GM12878 (cell line): ENCODE data around the gene KCNQ1. TPM values are rescaled to one million over a fixed set of nuclear protein-coding genes. Genes with fewer than 3 reads are reported as not detected.

Source experiments
- ATAC-seq: fragments of 200-7000 bp; cut with Tn5 transposase; 3 replicates; pipeline ENCODE4 v1.9.1; 2020; ENCODE audit warnings: mild to moderate bottlenecking, moderate library complexity
- BruUV-seq: library from RNA; stranded (reverse); fragments of 400-500 nt; replicated peaks from 2 replicates; lab custom pipeline; 2021; lab: Mats Ljungman, UMichigan
- CTCF ChIA-PET: fragments of 300-600 bp; sonication (Branson Sonifier 250); formaldehyde crosslinking; extraction: SDS; loops from one replicate; lab custom pipeline; 2021; ENCODE audit warnings: inconsistent platforms; lab: Yijun Ruan, JAX
- POLR2A ChIA-PET: fragments of 350-600 bp; formaldehyde crosslinking; extraction: SDS; loops from one replicate; lab custom pipeline; 2021; ENCODE audit warnings: inconsistent platforms; lab: Charles Lee
- RAD21 ChIA-PET: fragments of 300-600 bp; sonication (Branson Sonifier 250); formaldehyde crosslinking; loops from one replicate; lab custom pipeline; 2023; ENCODE audit warnings: antibody characterized with exemption; ENCODE audit not compliant: unreplicated experiment; lab: Charles Lee
- SMC1A ChIA-PET: fragments of 300-600 bp; sonication (Branson Sonifier 250); formaldehyde crosslinking; loops from one replicate; lab custom pipeline; 2023; ENCODE audit not compliant: unreplicated experiment, uncharacterized antibody; lab: Charles Lee
- DNase-seq: peaks from one replicate; pipeline ENCODE4 v3.0.0-alpha.2; 2011; ENCODE audit warnings: low read depth, low spot score
- FAIRE-seq: peaks from 3 replicates; lab custom pipeline; 2011; peaks lifted over from hg19 to GRCh38; lab: Jason Lieb, UNC
- H2AFZ ChIP-seq: 2 replicates; pipeline ENCODE4 v1.6.0; 2011; ENCODE audit warnings: low read depth, low read length, control low read depth; ENCODE audit not compliant: control insufficient read depth
- H3K27ac ChIP-seq: 2 replicates; pipeline ENCODE4 v1.5.1; 2011; ENCODE audit warnings: control low read depth; ENCODE audit not compliant: control insufficient read depth, insufficient read depth
- H3K27me3 ChIP-seq, 2 experiments: replicated peaks in 1 of 2; 2 replicates each; pipeline versions ENCODE4 v1.6.0 to v1.6.1; 2011; ENCODE audit warnings: low read length in 1 of 2; ENCODE audit not compliant: control insufficient read depth in 2 of 2, insufficient read depth in 2 of 2
- H3K36me3 ChIP-seq, 2 experiments: 2 replicates each; pipeline ENCODE4 v1.5.1; 2011; ENCODE audit warnings: low read length in 1 of 2; ENCODE audit not compliant: control insufficient read depth in 2 of 2, insufficient read depth in 2 of 2
- H3K4me1 ChIP-seq: 2 replicates; pipeline ENCODE4 v1.6.1; 2011; ENCODE audit warnings: mild to moderate bottlenecking, low read length, moderate library complexity, mixed read lengths; ENCODE audit not compliant: control insufficient read depth, insufficient read depth
- H3K4me2 ChIP-seq: 2 replicates; pipeline ENCODE4 v1.6.0; 2011; ENCODE audit warnings: control low read depth; ENCODE audit not compliant: control insufficient read depth, insufficient read depth
- H3K4me3 ChIP-seq: fragments of 200-600 bp; sonication (generic); 2 replicates; pipeline ENCODE4 v1.5.1; 2016
- H3K79me2 ChIP-seq: 2 replicates; pipeline ENCODE4 v1.6.0; 2011; ENCODE audit warnings: low read length; ENCODE audit not compliant: control insufficient read depth, insufficient read depth
- H3K9ac ChIP-seq: 2 replicates; pipeline ENCODE4 v1.8.0; 2011; ENCODE audit warnings: low read length, control low read depth, mixed read lengths; ENCODE audit not compliant: control insufficient read depth, insufficient read depth
- H3K9me3 ChIP-seq: replicated peaks from 3 replicates; pipeline ENCODE4 v1.5.1; 2011; ENCODE audit warnings: mild to moderate bottlenecking, low read length; ENCODE audit not compliant: control insufficient read depth, insufficient read depth
- H4K20me1 ChIP-seq: 2 replicates; pipeline ENCODE4 v1.6.0; 2011; ENCODE audit not compliant: control insufficient read depth, insufficient read depth
- BRCA1 ChIP-seq: IDR thresholded peaks from 2 replicates; pipeline ENCODE4 v1.6.1; 2011; ENCODE audit warnings: low read depth, low read length, improper control_type of control experiment
- ETV6 ChIP-seq, 2 experiments: fragments of 450-650 bp in 1 of 2; IDR thresholded peaks in 1 of 2; conservative IDR thresholded peaks in 1 of 2; 2 replicates each; pipeline ENCODE4 v1.6.1; 2014; ENCODE audit warnings: antibody characterized with exemption in 1 of 2, borderline replicate concordance in 1 of 2, low read depth in 1 of 2, mild to moderate bottlenecking in 1 of 2, moderate library complexity in 1 of 2
- PAX5 ChIP-seq: IDR thresholded peaks from 2 replicates; pipeline ENCODE4 v1.6.1; 2011; ENCODE audit warnings: low read depth, low read length, borderline replicate concordance
- SP1 ChIP-seq: IDR thresholded peaks from one replicate; pipeline ENCODE4 v1.6.1; 2011; ENCODE audit warnings: low read depth, low read length
- SUZ12 ChIP-seq: fragments of 200-600 bp; sonication (generic); IDR thresholded peaks from one replicate; pipeline ENCODE4 v1.6.1; 2018; ENCODE audit warnings: antibody characterized with exemption, mild to moderate bottlenecking; ENCODE audit not compliant: unreplicated experiment
- WGBS: methylation state at CpG from one replicate; pipeline ENCODE4 v1.1.6; 2016; ENCODE audit warnings: low lambda C conversion rate; ENCODE audit not compliant: insufficient replicate concordance, insufficient coverage; ENCODE audit errors: missing lambda C conversion rate; 5-methylcytosine and 5-hydroxymethylcytosine counted together
- in situ Hi-C: fragments of 300-500 bp; cut with MboI; formaldehyde crosslinking; loops from 9 replicates; pipeline ENCODE4 v1.14.3; 2018; ENCODE audit warnings: mixed read lengths
- intact Hi-C: fragments of 100-400 bp; cut with micrococcal nuclease; formaldehyde crosslinking; loops from one replicate; pipeline ENCODE4 v1.14.2; 2022; ENCODE audit not compliant: unreplicated experiment
- polyA plus RNA-seq, 11 experiments: library from polyadenylated mRNA; depleted of rRNA in 4 of 11; unstranded in 6 of 11; stranded (reverse) in 5 of 11; fragments of >200 nt; fragmentation: Nextera tagmentation in 4 of 11; fragmentation: Illumina TruSeq in 1 of 11; extraction: Ambion mirVana in 4 of 11; extraction: Trizol in 1 of 11; gene quantifications; 1 replicate in 1 of 11; 2 replicates in 10 of 11; pipeline versions ENCODE4 v1.2.1 to v1.2.3, GENCODE V29; 2011 to 2016; ENCODE audit warnings: inconsistent platforms in 2 of 11, missing spikeins in 2 of 11, low read depth in 1 of 11
- total RNA-seq, 4 experiments: library from RNA; depleted of rRNA in 3 of 4; stranded (reverse); fragments of >200 nt in 3 of 4; fragmentation: Illumina TruSeq in 1 of 4; extraction: Trizol in 1 of 4; gene quantifications; 2 replicates each; pipeline versions ENCODE4 v1.2.1 to v1.2.3, GENCODE V29; 2013 to 2021
- TF ChIP-seq, protein P1 (sequence below): fragments of 450-650 bp; IDR thresholded peaks from 2 replicates; pipeline ENCODE4 v1.6.1; 2017; ENCODE audit warnings: mild to moderate bottlenecking, low read depth, inconsistent platforms; ENCODE audit not compliant: poor library complexity, severe bottlenecking
- TF ChIP-seq, protein P2 (sequence below): IDR thresholded peaks from 2 replicates; pipeline ENCODE4 v1.6.1; 2011; ENCODE audit warnings: borderline replicate concordance, low read depth, mild to moderate bottlenecking, moderate library complexity, mixed read lengths, low read length; ENCODE audit not compliant: insufficient read depth; ENCODE audit errors: extremely low read length
- TF ChIP-seq, protein P3 (sequence below): fragments of 450-650 bp; IDR thresholded peaks from 2 replicates; pipeline ENCODE4 v1.6.1; 2016; ENCODE audit warnings: mild to moderate bottlenecking
- TF ChIP-seq, protein P4 (sequence below): fragments of 450-650 bp; IDR thresholded peaks from 2 replicates; pipeline ENCODE4 v1.6.1; 2017; ENCODE audit warnings: mild to moderate bottlenecking
- TF ChIP-seq, protein P5 (sequence below): IDR thresholded peaks from 2 replicates; pipeline ENCODE4 v1.6.1; 2012; ENCODE audit warnings: mild to moderate bottlenecking, low read depth, low read length

The KCNQ1 gene
- total and polyA plus RNA-seq, 10 of the 15 experiments (the other 5 are each of a cell fraction or from before 2014, with no cell fraction given), result 0.03 to 0.15 (median 0.12) TPM; not detected in 7

DNA sequence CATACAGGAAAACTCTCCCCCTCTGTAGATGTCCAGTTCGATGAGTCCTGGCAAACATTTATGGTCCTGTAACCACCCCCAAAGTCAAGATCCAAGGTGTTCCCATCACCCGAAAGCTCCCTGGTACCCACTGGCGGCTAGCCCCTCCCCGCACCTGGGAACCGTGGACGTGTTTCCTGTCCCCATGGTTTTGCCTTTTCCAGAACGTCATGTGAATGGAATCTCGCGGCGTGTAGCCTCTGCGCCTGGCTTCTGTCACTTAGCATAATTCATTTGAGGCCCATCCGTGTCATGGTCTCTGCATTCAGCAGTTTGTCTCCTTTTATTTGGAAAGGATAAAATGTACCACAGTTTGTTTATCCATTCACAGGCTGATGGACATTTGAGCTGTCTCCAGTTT is 106.3 kb downstream of the KCNQ1 start:
- Histone ChIP-seq H3K4me3 (no peak overlapping the region), H3K79me2 (no peaks in the 10 kb centered on the region), H3K27ac (no peak overlapping the region), H3K4me2 (no peak overlapping the region), H3K4me1 (no peaks in the 10 kb centered on the region), H3K9ac (no peak overlapping the region), H3K27me3 (no peaks in the 10 kb centered on the region; a peak in 2 of 4 replicates), H3K9me3 (no peaks in the 10 kb centered on the region), H4K20me1 (no peaks in the 10 kb centered on the region), H2AFZ (no peak overlapping the region), H3K36me3 (no peaks in the 10 kb centered on the region)
- ChIA-PET POLR2A (interaction anchor here (0.6 kb wide), 1 partner anchor 92 kb away, joined by 3 read pairs; no protein-coding TSS in a partner anchor), RAD21 (no interaction called here), SMC1A (no interaction called here), CTCF (no interaction called here)
- no peak for DNase-seq
- in situ Hi-C loops, result no loop called here
- intact Hi-C loops, result no loop called here
- FAIRE-seq, result no peak
- no peak for ATAC-seq
- 72% methylated on average over 12 of the region's 12 CpGs for WGBS
- no TSS peak for BruUV-seq
- TF ChIP-seq, protein P1, sequence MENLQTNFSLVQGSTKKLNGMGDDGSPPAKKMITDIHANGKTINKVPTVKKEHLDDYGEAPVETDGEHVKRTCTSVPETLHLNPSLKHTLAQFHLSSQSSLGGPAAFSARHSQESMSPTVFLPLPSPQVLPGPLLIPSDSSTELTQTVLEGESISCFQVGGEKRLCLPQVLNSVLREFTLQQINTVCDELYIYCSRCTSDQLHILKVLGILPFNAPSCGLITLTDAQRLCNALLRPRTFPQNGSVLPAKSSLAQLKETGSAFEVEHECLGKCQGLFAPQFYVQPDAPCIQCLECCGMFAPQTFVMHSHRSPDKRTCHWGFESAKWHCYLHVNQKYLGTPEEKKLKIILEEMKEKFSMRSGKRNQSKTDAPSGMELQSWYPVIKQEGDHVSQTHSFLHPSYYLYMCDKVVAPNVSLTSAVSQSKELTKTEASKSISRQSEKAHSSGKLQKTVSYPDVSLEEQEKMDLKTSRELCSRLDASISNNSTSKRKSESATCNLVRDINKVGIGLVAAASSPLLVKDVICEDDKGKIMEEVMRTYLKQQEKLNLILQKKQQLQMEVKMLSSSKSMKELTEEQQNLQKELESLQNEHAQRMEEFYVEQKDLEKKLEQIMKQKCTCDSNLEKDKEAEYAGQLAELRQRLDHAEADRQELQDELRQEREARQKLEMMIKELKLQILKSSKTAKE, result no peak
- TF ChIP-seq, protein P2, sequence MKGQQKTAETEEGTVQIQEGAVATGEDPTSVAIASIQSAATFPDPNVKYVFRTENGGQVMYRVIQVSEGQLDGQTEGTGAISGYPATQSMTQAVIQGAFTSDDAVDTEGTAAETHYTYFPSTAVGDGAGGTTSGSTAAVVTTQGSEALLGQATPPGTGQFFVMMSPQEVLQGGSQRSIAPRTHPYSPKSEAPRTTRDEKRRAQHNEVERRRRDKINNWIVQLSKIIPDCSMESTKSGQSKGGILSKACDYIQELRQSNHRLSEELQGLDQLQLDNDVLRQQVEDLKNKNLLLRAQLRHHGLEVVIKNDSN, result no peak
- TF ChIP-seq, protein P3, sequence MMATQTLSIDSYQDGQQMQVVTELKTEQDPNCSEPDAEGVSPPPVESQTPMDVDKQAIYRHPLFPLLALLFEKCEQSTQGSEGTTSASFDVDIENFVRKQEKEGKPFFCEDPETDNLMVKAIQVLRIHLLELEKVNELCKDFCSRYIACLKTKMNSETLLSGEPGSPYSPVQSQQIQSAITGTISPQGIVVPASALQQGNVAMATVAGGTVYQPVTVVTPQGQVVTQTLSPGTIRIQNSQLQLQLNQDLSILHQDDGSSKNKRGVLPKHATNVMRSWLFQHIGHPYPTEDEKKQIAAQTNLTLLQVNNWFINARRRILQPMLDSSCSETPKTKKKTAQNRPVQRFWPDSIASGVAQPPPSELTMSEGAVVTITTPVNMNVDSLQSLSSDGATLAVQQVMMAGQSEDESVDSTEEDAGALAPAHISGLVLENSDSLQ, result no peak
- TF ChIP-seq, protein P4, sequence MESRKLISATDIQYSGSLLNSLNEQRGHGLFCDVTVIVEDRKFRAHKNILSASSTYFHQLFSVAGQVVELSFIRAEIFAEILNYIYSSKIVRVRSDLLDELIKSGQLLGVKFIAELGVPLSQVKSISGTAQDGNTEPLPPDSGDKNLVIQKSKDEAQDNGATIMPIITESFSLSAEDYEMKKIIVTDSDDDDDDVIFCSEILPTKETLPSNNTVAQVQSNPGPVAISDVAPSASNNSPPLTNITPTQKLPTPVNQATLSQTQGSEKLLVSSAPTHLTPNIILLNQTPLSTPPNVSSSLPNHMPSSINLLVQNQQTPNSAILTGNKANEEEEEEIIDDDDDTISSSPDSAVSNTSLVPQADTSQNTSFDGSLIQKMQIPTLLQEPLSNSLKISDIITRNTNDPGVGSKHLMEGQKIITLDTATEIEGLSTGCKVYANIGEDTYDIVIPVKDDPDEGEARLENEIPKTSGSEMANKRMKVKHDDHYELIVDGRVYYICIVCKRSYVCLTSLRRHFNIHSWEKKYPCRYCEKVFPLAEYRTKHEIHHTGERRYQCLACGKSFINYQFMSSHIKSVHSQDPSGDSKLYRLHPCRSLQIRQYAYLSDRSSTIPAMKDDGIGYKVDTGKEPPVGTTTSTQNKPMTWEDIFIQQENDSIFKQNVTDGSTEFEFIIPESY, result no peak
- no peak for TF ChIP-seq BRCA1
- TF ChIP-seq PAX5, result no peak
- TF ChIP-seq SP1, result no peak
- no peak for TF ChIP-seq SUZ12
- TF ChIP-seq ETV6 (conservative IDR thresholded peaks at IDR 0.05 in 1 of 2, IDR thresholded peaks at IDR 0.05 in 1 of 2; ENCODE audit: borderline replicate concordance in 1 of 2, low read depth in 1 of 2), result no peak
- TF ChIP-seq, protein P5, sequence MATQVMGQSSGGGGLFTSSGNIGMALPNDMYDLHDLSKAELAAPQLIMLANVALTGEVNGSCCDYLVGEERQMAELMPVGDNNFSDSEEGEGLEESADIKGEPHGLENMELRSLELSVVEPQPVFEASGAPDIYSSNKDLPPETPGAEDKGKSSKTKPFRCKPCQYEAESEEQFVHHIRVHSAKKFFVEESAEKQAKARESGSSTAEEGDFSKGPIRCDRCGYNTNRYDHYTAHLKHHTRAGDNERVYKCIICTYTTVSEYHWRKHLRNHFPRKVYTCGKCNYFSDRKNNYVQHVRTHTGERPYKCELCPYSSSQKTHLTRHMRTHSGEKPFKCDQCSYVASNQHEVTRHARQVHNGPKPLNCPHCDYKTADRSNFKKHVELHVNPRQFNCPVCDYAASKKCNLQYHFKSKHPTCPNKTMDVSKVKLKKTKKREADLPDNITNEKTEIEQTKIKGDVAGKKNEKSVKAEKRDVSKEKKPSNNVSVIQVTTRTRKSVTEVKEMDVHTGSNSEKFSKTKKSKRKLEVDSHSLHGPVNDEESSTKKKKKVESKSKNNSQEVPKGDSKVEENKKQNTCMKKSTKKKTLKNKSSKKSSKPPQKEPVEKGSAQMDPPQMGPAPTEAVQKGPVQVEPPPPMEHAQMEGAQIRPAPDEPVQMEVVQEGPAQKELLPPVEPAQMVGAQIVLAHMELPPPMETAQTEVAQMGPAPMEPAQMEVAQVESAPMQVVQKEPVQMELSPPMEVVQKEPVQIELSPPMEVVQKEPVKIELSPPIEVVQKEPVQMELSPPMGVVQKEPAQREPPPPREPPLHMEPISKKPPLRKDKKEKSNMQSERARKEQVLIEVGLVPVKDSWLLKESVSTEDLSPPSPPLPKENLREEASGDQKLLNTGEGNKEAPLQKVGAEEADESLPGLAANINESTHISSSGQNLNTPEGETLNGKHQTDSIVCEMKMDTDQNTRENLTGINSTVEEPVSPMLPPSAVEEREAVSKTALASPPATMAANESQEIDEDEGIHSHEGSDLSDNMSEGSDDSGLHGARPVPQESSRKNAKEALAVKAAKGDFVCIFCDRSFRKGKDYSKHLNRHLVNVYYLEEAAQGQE, result no peak
